Lung microvascular endothelial cell (primary cell): ENCODE data around the gene ULBP1. TPM values are rescaled to one million over a fixed set of nuclear protein-coding genes. Genes with fewer than 3 reads are reported as not detected.
"Not testable (repeated sequence)": the region's sequence is repeated elsewhere in the genome, so short reads cannot be mapped to it uniquely, and the experiment has no call there.

ENCODE experiments used
- DNase-seq, 2 donors: peaks; one replicate each; pipeline versions ENCODE4 v3.0.0 to v3.0.0-alpha.2; 2010; ENCODE audit warnings: low read depth in 2 of 2
- total RNA-seq: library from RNA; depleted of rRNA; stranded (reverse); fragments of >200 nt; gene quantifications from 2 replicates; pipeline ENCODE4 v1.2.1, GENCODE V29; 2014

ULBP1 gene
- total RNA-seq, 1 donor from 2014 or later: under 0.01 TPM

DNA sequence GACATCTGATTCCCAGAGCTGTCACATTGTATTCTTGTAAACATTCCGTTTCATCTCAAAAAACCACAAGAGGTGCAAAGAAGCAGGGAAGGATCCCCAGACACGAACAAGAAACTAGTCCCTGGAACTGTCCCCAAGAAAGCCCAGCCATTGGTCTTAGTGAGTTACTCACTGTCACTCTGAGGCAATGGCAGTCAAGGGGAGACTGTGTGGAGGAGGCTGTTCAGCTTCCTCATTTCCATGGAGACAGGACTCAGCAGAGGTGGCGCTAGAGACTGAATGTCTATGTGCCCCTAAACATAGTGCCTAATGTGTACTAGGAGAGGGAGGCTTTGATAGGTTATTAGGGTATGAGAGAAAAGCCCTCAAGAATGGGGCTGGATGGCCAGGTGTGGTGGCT lies 11.1 kb downstream of the ULBP1 start:
- DNase-seq: no peak

GRCh38 chr6:149975400-149975799 lies 11.7 kb downstream of the ULBP1 start:
- DNase-seq: no peak

GRCh38 chr6:149977221-149977620 lies 13.5 kb downstream of the ULBP1 start:
- DNase-seq: no peak

- no peak for DNase-seq
These were observed 14.9 kb downstream of the ULBP1 start for GRCh38 chr6:149978610-149979009.

GRCh38 chr6:149979293-149979692 lies 15.6 kb downstream of the ULBP1 start:
- DNase-seq: no peak

DNA sequence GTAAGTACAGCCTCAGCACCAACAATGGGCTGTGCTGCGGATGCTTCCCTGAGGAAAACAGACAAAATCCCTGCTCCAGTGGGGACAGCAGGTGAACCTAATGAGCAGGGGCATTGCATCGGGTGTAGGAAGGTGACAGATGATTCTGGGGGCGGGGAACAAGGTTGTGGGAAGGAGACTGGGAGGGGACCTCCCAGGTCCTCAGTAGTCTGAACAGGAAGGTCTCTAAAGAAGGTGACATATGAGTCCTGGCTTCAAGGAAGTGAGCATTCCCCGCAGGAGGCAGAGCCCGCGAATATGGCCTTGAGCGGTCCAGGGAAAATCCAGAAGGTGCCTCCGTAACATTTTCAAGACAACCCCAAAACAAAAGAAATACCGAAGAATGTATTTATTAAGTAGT lies 19.4 kb downstream of the ULBP1 start:
- no peak for DNase-seq

DNA sequence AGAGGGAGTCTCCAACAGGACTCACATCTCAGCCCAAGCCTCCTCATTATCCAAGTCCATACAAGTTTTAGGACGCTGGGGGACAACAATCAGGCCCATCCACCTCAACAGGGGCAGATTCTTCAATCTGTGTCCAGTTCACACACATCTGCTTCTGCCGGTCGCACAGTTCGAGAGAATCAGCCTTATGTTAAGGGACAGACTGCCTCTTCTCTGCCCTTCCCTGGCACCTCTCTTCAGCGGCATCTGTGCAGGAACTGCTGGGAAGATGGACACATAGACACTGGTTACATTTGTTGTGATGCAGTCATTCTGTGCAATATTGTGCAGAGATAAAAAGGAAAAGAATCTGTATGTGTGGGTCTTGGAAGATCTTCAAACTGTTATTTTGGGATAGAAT lies 21.0 kb downstream of the ULBP1 start:
- no peak for DNase-seq

GRCh38 chr6:149985481-149985937 lies 21.8 kb downstream of the ULBP1 start:
- DNase-seq: peak in 1 of 2 donors; percentile 21

DNA sequence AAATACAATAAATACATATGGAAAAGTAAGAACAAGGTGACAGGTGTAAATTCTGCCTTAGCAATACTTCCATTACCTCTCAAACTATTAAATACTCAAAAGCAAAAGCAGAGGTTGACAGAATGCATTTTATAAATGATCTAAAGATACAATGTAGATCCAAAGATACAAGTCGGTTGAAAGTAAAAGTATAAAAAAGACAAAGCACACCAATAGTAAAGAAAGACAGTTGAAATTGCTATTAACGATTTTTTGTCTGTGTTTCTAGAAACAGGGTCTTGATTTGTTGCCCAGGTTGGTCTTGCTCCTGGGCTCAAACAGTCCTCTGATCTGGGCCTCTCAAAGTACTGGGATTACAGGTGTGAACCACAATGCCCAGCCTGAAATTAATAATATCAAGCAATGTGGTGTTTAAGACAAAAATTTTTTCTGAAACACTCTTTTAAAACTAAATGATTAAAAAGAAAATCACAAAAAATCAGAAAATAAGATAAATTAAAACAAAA lies 23.9 kb downstream of the ULBP1 start:
- no peak for DNase-seq

GRCh38 chr6:149988550-149989346 lies 25.0 kb downstream of the ULBP1 start:
- DNase-seq: no peak

GRCh38 chr6:149990212-149990660 lies 26.5 kb downstream of the ULBP1 start:
- no peak for DNase-seq

GRCh38 chr6:149990661-149991471 lies 27.1 kb downstream of the ULBP1 start:
- no peak for DNase-seq

GRCh38 chr6:149991472-149991795 lies 27.7 kb downstream of the ULBP1 start:
- DNase-seq: not testable (repeated sequence)

DNA sequence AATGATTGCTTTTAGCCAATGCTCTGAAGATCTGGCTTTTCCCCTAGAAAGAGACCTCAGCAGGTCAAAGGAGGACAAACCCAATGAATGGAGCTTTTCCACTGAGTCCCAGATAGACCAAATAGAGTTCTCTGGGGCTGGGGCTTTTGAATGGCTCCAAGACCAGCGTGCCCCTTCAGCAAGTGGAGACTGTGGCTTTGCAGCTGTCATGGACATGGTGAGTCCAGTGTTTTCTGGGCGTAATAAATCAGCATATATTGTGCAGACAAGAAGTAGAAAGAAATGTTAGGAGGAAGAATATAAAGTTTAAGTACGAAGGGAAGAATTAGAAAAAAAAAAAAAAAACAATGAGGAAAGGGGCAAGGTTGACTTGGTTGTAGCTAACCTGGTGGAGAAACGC lies 28.1 kb downstream of the ULBP1 start:
- DNase-seq: no peak

- no peak for DNase-seq
These were observed 31.6 kb downstream of the ULBP1 start for GRCh38 chr6:149995235-149995750.

DNA sequence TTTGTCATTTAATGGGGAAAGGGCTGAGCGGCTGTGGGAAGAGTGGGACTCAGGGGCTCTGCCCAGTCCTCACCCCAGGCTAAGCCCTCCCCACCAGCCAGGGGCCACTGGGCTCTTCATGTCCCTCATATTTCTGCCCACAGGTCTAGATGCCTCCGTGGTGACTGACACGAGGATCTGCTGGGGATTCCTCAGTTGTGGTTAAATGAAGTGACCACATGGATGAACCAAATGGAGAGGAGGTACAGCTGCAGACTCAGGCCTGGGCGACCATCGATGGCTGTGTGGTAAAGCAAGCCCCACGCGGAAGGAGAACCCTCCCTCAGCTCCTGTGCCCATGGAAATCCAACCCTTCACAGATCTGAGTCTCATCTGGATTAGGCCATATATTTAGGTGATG lies 32.2 kb downstream of the ULBP1 start:
- DNase-seq: no peak

GRCh38 chr6:149999636-150000035 lies 35.9 kb downstream of the ULBP1 start:
- DNase-seq: no peak

- no peak for DNase-seq
These were observed 37.7 kb downstream of the ULBP1 start for GRCh38 chr6:150001295-150002008.

DNA sequence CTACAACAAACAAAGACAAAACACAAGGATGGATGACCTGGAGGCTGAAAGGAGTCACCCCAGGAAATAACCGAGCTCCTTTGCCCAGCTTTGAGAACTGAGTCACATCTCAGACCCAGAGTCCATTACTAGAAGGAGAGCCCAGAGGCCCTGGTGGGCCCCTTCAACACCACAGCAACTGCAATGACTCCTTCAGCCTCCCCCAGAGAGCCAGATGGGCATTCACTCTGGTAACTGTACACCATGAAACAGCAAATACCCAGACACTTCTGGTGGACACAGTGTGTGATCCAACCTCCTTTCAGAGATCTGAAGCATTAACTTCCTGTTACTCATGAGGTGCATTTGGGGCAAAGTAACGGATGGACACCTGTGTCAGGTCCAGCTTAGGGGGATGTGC lies 39.0 kb downstream of the ULBP1 start:
- no peak for DNase-seq

DNA sequence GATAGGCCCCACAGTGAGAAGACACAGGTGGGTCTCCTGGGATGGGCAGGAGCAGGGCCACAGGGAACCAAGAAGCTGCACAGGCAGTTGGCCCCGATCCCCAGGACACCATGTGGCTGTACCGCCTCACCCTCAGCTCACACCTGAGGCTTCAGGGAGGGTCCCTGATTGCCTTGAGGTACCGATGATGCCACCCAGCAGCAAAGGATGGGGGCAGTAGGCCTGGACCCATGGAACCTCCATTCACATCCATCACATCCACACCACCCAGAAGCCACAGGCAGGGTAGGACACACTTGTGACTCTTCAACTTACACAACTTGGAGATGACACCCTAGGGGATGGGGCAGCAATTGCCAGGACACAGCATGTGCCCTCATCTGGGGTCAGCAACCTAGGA lies 39.9 kb downstream of the ULBP1 start:
- DNase-seq: not testable (repeated sequence)

GRCh38 chr6:150004101-150004782 lies 40.5 kb downstream of the ULBP1 start:
- DNase-seq: no peak
